Stimulated activated CD4-positive, alpha-beta T cell treated with anti-CD3 and anti-CD28 coated beads, Interleukin-1b, Interleukin-23, amount 100 ng/mL, for 1 hour (primary cell): ENCODE measurements around the gene ADAMTS17.

Source experiments
- DNase-seq, 2 donors: peaks; one replicate each; pipeline ENCODE4 v3.0.0-alpha.2; 2020; ENCODE audit warnings: low read depth in 2 of 2

The ADAMTS17 gene

DNA sequence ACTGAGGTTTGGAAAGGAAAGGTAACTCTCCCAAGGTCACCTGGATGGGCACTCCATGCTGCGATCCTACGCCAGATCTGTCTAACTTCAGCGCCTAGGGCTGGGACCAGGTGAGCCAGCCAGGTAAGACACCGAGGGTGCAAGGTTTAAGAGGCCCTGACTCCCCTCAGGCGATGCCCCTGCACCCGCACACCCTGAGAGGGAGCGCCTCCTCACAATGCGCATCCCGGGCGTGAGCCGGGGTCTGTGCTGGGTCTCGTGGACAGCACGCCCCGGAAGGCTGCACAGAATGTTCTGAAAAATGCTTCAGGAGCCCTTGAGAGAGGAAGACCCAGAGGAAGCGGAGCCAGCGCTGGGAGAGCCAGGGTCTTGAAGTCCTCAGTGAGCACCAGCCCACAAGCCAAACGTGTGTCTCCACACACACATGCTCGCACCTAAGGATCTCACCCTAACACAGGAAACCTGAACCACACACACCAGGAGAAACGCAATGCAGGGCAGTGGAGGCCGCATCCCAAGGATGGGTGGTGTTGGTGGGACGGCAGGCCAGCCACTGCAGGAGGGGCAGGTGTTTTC lies 142.0 kb downstream of the ADAMTS17 start:
- no peak for DNase-seq

- no peak for DNase-seq
These were observed 143.3 kb downstream of the ADAMTS17 start for GRCh38 chr15:100198442-100198841.

DNA sequence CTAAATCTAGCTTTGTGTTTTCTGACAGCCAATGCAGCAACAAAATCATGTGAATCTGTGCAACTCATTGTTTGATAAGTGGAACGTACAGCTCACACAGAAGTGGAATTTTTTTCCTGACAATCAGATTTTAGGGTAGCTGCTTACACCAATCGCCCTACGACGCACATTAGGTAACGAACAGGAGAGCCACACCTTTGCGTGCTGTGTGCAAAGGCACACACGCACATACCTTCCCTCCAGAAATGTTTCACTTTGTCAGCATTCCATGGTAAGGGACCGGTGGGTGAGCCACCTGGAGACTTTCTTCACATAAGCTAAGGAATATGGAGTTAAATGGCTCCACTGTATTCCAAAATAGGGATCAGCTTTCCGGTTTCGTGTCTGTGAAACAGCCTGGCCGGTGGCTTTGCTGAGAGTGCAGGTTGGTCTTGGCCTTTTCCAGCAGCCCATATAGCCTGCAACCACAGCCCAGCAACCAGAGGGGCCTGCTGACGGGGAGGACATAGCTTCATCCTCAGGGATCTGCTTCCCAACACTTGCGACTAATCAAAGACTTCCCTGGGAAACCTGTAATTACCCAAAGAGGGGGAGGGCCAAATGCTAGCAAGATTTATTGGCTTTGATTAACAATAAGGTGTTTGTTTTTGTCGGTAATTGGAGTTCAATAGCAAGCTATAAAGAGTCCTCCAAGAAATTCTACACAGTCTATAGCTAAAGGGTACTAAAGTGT lies 145.3 kb downstream of the ADAMTS17 start:
- no peak for DNase-seq

DNA sequence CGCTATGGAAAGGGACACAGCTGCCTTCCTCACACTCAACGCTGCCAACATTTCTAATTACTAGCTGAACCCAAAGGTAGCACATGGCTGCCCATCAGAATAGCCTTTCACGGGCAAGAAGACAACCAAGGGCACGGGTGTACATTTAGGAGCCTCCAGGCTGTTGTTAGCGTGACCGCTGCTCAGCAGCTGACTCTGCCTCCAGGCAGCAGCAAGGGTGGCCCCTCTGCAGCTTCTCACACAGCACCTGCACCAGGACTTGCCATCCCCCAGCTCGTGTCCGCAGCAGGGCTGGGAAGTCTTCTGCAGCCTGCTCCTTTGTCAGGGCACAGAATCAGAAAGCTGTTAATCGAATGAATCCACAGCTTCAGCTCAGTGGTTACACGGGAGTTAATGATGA lies 146.8 kb downstream of the ADAMTS17 start:
- no peak for DNase-seq

GRCh38 chr15:100193277-100193860 lies 148.4 kb downstream of the ADAMTS17 start:
- no peak for DNase-seq

DNA sequence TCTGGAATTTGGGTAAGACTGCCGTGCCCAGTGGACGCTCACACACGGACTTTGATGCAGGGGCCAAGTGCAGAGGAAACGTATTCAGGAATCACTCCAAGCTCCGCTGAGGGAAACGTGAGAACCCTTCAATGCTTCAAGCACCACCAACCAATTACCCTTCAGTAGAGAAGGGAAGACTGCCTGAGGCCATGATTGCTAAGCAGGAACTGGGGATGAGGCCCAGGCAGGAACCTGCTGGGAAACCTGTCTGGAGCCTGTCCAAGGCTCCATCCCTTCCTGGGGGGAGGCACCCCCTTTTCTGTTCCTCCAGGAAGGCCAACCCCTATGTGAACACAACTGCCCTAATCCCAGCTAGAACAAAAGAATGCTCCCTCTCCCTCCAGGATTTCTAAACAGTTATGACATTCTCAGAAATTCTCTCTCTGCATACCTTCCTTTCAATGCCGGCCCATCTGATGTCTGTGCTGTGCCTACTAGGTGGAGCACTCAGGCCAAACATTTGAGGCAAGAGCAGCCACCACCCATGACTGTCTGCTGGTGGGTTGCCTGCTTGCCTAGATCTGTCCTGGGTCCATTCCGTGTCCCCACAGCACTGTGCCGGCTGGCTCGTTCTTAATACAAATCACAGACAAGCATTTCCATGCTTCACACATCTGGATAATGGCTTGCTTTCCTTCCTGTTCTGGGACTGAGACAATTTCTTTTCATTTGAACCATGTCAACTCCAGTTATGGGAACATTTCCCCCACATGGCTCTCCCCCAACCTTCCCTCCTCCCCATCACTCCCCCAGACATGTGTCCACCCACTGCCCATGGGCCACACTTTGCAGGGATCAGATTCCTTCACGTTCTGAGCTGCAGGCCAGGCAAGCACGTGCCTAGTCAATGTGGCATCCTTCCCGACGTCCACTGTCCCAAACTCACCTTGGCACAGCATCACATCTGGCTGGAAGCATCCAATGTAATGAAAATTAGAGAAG lies 149.4 kb downstream of the ADAMTS17 start:
- DNase-seq, result no peak

- DNase-seq, result no peak
These were observed 150.6 kb downstream of the ADAMTS17 start for GRCh38 chr15:100191161-100191560.

DNA sequence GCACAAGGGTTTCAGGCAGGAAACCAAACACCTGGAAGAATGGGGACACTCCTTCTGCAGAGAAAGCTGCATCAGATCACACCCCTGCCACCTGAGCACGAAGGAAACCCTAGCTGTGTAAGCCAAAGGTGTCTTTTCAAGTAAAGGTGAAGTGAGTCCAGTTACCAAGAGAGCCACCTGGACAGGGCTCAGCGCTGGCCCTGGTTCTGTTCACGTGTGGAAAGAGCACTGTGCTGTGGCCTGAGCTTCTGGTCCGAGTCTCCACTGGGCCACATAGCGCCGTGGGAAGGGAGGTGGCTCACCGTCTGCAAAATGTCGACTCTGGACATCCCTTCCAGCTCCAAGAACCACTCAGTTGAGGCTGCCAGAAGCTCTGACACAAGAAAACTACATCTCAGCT lies 151.1 kb downstream of the ADAMTS17 start:
- no peak for DNase-seq

GRCh38 chr15:100189849-100190248 lies 151.9 kb downstream of the ADAMTS17 start:
- DNase-seq, result no peak

- DNase-seq, result no peak
These were observed 152.5 kb downstream of the ADAMTS17 start for GRCh38 chr15:100189319-100189718.

DNA sequence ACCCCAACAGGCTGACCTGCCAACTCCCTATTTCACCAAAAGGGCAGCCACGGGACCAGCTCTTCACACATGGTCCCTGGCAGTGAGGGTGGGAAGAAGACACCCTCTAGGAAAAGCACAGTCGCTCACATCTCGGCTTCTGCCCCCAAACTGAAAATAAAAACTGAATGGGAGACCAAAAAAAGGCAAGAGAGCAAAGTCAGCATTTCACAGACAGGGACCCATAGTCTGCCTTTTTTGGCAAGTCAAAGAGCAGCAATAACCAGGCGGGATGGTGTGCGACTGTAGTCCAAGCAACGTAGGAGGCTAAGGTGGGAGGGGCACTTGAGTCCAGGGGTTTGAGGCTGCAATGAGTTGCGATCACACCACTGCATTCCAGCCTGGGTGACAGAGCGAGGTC lies 154.1 kb downstream of the ADAMTS17 start:
- DNase-seq, result no peak

DNA sequence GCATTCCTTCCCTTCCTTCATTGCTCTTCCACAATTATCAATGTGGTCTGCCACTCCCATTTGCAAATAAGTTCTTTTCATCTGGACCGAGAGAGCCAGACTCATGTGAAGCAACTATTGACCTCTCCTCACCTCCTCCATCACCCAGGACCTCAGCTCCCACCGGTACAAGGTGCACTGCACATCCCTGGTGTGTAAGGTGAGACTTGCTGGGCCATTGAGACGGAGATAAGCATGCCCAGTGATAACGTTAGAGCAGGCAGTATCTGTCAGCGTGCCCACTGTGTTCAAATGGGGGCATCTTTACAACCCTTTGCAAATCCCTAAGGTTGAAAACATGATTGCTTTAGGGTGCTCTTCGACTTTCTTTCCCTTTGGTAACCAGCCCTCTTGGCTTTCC lies 154.8 kb downstream of the ADAMTS17 start:
- DNase-seq, result no peak

DNA sequence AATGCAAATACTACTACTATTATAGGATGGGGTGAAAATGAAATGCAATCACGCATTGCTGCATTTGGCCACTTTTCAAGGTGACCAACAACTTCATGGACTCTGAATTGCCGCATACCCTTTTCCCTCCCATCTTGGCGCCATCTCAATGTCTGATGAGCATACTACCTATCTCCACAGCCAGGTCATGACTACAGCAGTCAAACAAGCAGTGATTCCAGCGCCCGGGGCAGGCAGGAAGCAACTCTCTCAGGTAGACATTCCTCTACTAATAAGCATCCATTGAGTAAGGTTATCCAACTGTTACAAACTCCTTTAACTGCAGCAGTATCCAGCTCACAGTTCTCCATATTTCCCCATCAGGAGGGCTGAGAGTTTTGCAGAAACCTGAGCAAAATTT lies 155.4 kb downstream of the ADAMTS17 start:
- DNase-seq, result no peak

DNA sequence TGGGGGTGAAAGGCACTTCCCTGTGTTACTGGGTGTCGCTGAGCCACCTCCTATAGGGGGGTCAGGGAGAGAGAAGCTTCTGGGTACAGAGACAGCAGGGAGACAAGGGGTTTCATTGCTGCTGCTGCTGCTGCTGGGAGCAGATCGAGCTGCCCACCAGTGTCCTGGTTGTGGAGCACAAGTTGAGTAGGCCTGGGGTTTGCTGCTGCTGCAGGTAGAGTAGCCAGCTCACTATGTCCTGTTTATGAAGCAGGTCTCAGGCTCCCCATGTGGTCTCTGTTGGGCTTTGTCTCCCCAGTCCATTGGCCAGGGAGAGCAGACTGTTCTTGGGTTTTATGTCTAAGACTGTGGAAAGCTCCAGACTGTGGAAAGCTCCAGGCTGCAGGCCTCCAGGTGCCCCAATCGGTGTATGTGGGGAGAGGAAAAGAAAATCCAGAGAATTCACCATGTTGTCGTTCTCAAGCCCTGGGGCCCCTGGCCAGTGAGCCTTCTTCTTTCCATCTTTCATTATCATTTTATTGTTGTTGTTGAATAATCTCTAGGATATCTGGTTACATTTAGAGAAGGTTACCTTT lies 157.8 kb downstream of the ADAMTS17 start:
- DNase-seq, result no peak

- DNase-seq, result no peak
These were observed 160.9 kb downstream of the ADAMTS17 start for GRCh38 chr15:100180921-100181320.

DNA sequence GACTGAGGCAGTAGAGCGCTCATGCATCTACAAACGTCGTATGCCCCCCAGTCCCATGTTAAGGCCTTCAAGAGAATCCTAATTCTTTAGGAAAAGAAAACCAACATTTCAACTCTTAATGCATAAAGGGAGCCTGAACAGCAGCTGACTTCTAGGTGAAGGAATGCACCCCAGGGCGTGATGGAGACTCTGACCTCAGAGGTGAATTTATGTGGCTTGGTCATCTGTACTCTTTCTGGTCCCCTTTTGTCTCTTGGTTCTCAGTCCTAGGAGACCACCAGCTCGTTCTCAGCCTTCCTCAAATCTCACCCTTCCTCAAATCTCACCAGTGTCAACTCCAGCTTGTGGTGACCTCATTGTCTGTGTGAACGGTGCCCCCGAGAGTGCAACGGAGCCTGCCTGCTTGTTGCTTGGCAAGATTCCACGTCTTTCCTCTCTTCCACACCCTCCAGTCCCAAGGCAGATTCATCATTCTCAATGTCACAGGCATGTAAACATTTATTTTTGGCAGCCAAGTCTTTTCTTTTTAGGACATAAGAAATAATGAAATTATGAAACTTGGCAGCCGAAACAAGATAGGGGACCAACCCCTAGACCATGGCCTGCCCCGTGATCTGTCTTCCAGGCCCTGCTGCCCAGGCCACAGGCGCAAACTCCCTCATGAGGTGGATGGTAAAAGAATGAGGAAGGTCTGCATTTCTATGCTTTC lies 166.2 kb downstream of the ADAMTS17 start:
- no peak for DNase-seq

GRCh38 chr15:100174904-100175275 lies 166.9 kb downstream of the ADAMTS17 start:
- DNase-seq, result no peak

- DNase-seq, result no peak
These were observed 167.4 kb downstream of the ADAMTS17 start for GRCh38 chr15:100174159-100174903.

GRCh38 chr15:100172356-100173024 lies 169.3 kb downstream of the ADAMTS17 start:
- DNase-seq, result no peak

- no peak for DNase-seq
These were observed 170.4 kb downstream of the ADAMTS17 start for GRCh38 chr15:100171411-100171810.
